ENCODE measurements around the gene ST13. TPM values are rescaled to one million over a fixed set of nuclear protein-coding genes. Genes with fewer than 3 reads are reported as not detected.
"Not testable (repeated sequence)": the region's sequence is repeated elsewhere in the genome, so short reads cannot be mapped to it uniquely, and the experiment has no call there.

Gene ST13
- total RNA-seq, 3 donors from 2014 or later: 162 to 248 (median 190) TPM

DNA sequence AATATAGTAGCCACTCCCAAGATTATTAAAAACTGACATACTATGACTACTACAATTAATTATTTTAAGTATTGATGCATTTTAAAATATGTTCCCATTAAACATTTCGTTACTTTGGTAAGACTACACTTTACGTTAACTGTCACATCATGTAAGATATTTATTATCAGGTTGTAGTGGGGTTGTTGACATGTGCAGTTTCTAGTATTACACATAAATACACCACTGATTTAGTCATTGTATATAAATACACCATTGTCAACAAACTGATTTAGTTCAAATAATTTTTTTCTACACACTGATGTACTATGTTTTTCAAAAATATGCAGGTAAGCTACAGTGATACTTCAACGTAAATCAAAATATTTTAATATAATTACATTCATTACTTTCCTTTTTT lies 11.5 kb downstream of the ST13 start:
- intact Hi-C loops (cut with DNase I; ENCODE audit: low total_unique reads): no loop called here
- no peak for DNase-seq (ENCODE audit: low spot score in 2 of 2)
- Histone ChIP-seq H3K27ac (no peak overlapping the region), H3K9me3 (no peaks in the 10 kb centered on the region), H3K27me3 (no peaks in the 10 kb centered on the region), H3K4me1 (no peaks in the 10 kb centered on the region), H3K4me3 (no peak overlapping the region), H3K36me3 (no peaks in the 10 kb centered on the region)
- TF ChIP-seq POLR2AphosphoS5 (IDR thresholded peaks at IDR 0.05): no peak
- TF ChIP-seq POLR2A (IDR thresholded peaks at IDR 0.05): no peak
- no peak for TF ChIP-seq CTCF (IDR thresholded peaks at IDR 0.05)

DNA sequence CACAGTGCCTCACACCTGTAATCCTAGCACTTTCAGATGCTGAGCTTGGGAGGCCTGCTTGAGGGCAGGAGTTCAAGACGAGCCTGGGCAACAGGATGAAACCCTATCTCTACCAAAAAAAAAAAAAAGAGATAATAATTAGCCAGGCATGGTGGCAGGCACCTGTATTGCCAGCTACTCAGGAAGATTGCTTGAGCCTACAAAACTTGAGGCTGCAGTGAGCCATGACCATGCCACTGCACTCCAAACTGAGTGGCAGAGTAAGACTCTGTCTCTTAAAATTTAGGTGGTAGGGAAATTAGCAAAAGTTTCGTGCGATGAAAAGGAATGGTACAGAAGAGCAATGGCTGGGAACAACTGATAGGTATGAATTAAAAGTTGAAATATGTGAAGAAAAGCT lies 18.0 kb downstream of the ST13 start:
- H3K4me3 ChIP-seq: no peak overlapping the region
- no peak for DNase-seq (ENCODE audit: low spot score in 2 of 2)
- H3K27me3 ChIP-seq: no peaks in the 10 kb centered on the region
- no peaks in the 10 kb centered on the region for H3K4me1 ChIP-seq
- no peak for TF ChIP-seq POLR2AphosphoS5 (IDR thresholded peaks at IDR 0.05)
- TF ChIP-seq POLR2A (IDR thresholded peaks at IDR 0.05): no peak
- TF ChIP-seq CTCF (IDR thresholded peaks at IDR 0.05): no peak
- intact Hi-C loops (cut with DNase I; ENCODE audit: low total_unique reads): no loop called here
- H3K36me3 ChIP-seq: no peaks in the 10 kb centered on the region
- H3K27ac ChIP-seq: no peak overlapping the region
- H3K9me3 ChIP-seq: no peaks in the 10 kb centered on the region

DNA sequence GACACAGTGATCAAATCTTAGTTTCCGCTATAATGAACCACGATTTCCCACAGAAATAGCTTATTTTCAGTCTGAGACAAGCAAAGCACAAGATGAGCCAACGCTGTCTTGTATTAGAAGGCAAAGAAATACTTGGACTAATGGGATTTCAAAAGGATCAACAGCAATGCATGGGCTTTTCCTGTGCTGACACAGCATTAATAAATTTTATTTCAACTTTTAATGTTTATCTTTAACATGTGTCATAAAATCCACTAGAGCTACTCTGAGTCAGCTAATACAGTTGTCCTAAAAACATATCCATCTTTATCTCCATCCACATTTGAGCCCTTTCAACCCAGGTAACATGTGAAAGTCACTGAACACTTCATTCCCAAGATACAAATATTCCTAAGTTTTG lies 21.8 kb downstream of the ST13 start:
- Histone ChIP-seq H3K27ac (no peak overlapping the region), H3K27me3 (no peaks in the 10 kb centered on the region), H3K9me3 (no peaks in the 10 kb centered on the region), H3K36me3 (no peaks in the 10 kb centered on the region), H3K4me3 (no peak overlapping the region), H3K4me1 (no peaks in the 10 kb centered on the region)
- no peak for DNase-seq (ENCODE audit: low spot score in 2 of 2)
- TF ChIP-seq POLR2AphosphoS5 (IDR thresholded peaks at IDR 0.05): no peak
- TF ChIP-seq CTCF (IDR thresholded peaks at IDR 0.05): no peak
- TF ChIP-seq POLR2A (IDR thresholded peaks at IDR 0.05): no peak
- intact Hi-C loops (cut with DNase I; ENCODE audit: low total_unique reads): no loop called here

DNA sequence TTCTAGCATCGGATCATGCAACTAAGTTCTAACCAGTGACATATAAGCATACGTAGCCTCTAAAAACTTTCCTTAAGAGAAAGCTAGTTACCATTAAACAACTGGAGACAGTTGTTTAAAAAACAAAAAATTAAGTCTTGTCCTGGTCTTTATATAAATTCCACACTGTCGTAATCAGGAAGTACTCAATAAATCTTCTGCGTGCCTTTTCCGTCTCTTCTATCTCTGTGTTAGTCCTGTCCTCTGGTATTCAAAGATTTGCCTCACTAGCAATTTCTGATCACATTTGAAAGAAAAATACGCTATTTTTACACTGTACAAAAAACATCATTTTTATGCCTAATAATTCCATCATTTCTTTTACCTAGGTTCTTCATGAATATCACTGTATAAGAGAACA lies 27.3 kb downstream of the ST13 start:
- no peak for TF ChIP-seq CTCF (IDR thresholded peaks at IDR 0.05)
- TF ChIP-seq POLR2A (IDR thresholded peaks at IDR 0.05): no peak
- TF ChIP-seq POLR2AphosphoS5 (IDR thresholded peaks at IDR 0.05): no peak
- no peaks in the 10 kb centered on the region for H3K4me1 ChIP-seq
- no peaks in the 10 kb centered on the region for H3K27me3 ChIP-seq
- no peak overlapping the region for H3K27ac ChIP-seq
- peaks cover 7% of the 10 kb centered on the region for H3K36me3 ChIP-seq
- no peak for DNase-seq (ENCODE audit: low spot score in 2 of 2)
- H3K9me3 ChIP-seq: no peaks in the 10 kb centered on the region
- intact Hi-C loops (cut with DNase I; ENCODE audit: low total_unique reads): no loop called here
- H3K4me3 ChIP-seq: no peak overlapping the region

- Histone ChIP-seq H3K4me3 (no peak overlapping the region), H3K27ac (no peak overlapping the region), H3K36me3 (peaks cover 7% of the 10 kb centered on the region), H3K4me1 (no peaks in the 10 kb centered on the region), H3K9me3 (no peaks in the 10 kb centered on the region), H3K27me3 (no peaks in the 10 kb centered on the region)
- no peak for DNase-seq (ENCODE audit: low spot score in 2 of 2)
- TF ChIP-seq CTCF (IDR thresholded peaks at IDR 0.05) (no peak), POLR2A (IDR thresholded peaks at IDR 0.05) (no peak), POLR2AphosphoS5 (IDR thresholded peaks at IDR 0.05) (no peak)
- intact Hi-C loops (cut with DNase I; ENCODE audit: low total_unique reads): no loop called here
These were observed 29.3 kb downstream of the ST13 start for GRCh38 chr22:40826984-40827741.

GRCh38 chr22:40826292-40826691 lies 30.1 kb downstream of the ST13 start:
- H3K27ac ChIP-seq; H3K36me3 ChIP-seq; H3K9me3 ChIP-seq; DNase-seq (ENCODE audit: low spot score in 2 of 2); H3K4me1 ChIP-seq; intact Hi-C loops (cut with DNase I; ENCODE audit: low total_unique reads); H3K4me3 ChIP-seq; H3K27me3 ChIP-seq: not testable (repeated sequence)
